CD4-positive, alpha-beta T cell (primary cell): ENCODE data around the gene MKKS. TPM values are rescaled to one million over a fixed set of nuclear protein-coding genes. Genes with fewer than 3 reads are reported as not detected.
A peak's percentile ranks its signal among the peaks of the same experiment; 100 is the strongest.

Experiments used
- ATAC-seq: fragments of 200-7000 bp; cut with Tn5 transposase; one replicate; pipeline ENCODE4 v1.10.0; 2022; ENCODE audit warnings: mild to moderate bottlenecking; ENCODE audit not compliant: poor library complexity
- CTCF ChIA-PET: fragments of 350-600 bp; sonication (Branson Sonifier 250); formaldehyde crosslinking; loops from one replicate; lab custom pipeline; 2021; ENCODE audit warnings: antibody characterized with exemption, inconsistent platforms; lab: Charles Lee
- POLR2A ChIA-PET: fragments of 350-600 bp; sonication (Branson Sonifier 250); formaldehyde crosslinking; loops from one replicate; lab custom pipeline; 2021; ENCODE audit warnings: antibody characterized with exemption, inconsistent platforms; lab: Charles Lee
- DNase-seq, 14 experiments: peaks; one replicate each; pipeline ENCODE4 v3.0.0-alpha.2; 2013 to 2020; ENCODE audit warnings: mixed read lengths in 2 of 14
- H3K27ac ChIP-seq, 2 donors: one replicate each; pipeline versions ENCODE4 v1.5.1 to v1.7.0; 2013; ENCODE audit warnings: low read length in 2 of 2, low read depth in 1 of 2, mild to moderate bottlenecking in 1 of 2
- H3K27me3 ChIP-seq, 2 experiments: 1 replicate in 1 of 2; 2 replicates in 1 of 2; pipeline versions ENCODE4 v1.6.1 to v1.7.0; 2013; ENCODE audit warnings: low read length in 2 of 2, control low read depth in 1 of 2, mild to moderate bottlenecking in 1 of 2, moderate library complexity in 1 of 2; ENCODE audit not compliant: insufficient read depth in 2 of 2, control insufficient read depth in 1 of 2
- H3K36me3 ChIP-seq: one replicate; pipeline ENCODE4 v1.6.1; 2013; ENCODE audit warnings: low read length, control low read depth; ENCODE audit not compliant: insufficient read depth
- H3K4me1 ChIP-seq: one replicate; pipeline ENCODE4 v1.6.1; 2013; ENCODE audit warnings: low read length, control low read depth; ENCODE audit not compliant: insufficient read depth
- H3K4me3 ChIP-seq: one replicate; pipeline ENCODE4 v1.5.1; 2013; ENCODE audit warnings: mild to moderate bottlenecking, low read length, moderate library complexity
- H3K9me3 ChIP-seq, 2 experiments: 1 replicate in 1 of 2; 2 replicates in 1 of 2; pipeline versions ENCODE4 v1.6.1 to v1.7.0; 2013; ENCODE audit warnings: low read length in 2 of 2, mild to moderate bottlenecking in 2 of 2, control low read depth in 1 of 2, moderate library complexity in 1 of 2; ENCODE audit not compliant: control insufficient read depth in 1 of 2, insufficient read depth in 1 of 2
- H3K27ac Mint-ChIP-seq: one replicate; pipeline ENCODE4 v1.8.0; 2020; ENCODE audit warnings: mixed read lengths
- H3K27me3 Mint-ChIP-seq: one replicate; pipeline ENCODE4 v1.8.0; 2021; ENCODE audit warnings: mixed read lengths
- H3K36me3 Mint-ChIP-seq: one replicate; pipeline ENCODE4 v1.8.0; 2021; ENCODE audit warnings: low read depth, mixed read lengths
- H3K4me1 Mint-ChIP-seq: one replicate; pipeline ENCODE4 v1.8.0; 2021; ENCODE audit warnings: low read depth, mixed read lengths
- H3K4me3 Mint-ChIP-seq: one replicate; pipeline ENCODE4 v1.8.0; 2020; ENCODE audit warnings: mild to moderate bottlenecking, mixed read lengths
- H3K9me3 Mint-ChIP-seq: one replicate; pipeline ENCODE4 v1.8.0; 2020; ENCODE audit warnings: mixed read lengths
- intact Hi-C, 2 experiments: fragments of 100-400 bp; cut with DNase I in 1 of 2; cut with micrococcal nuclease in 1 of 2; formaldehyde crosslinking; loops; one replicate each; pipeline versions ENCODE4 v1.15.1 to v1.9.0; 2023 to 2025; cut with DNase I, micrococcal nuclease
- total RNA-seq, 174 experiments: library from RNA in 2 of 174; stranded (reverse) in 2 of 174; gene quantifications; one replicate each; pipeline ENCODE4 v1.2.3 and lab custom pipeline; 2021 to 2026
- TF ChIP-seq, protein P1 (sequence below): fragments of 200-600 bp; IDR thresholded peaks from one replicate; pipeline ENCODE4 v1.8.0; 2022; ENCODE audit warnings: antibody characterized with exemption, mild to moderate bottlenecking

The MKKS gene
- total RNA-seq, 2 experiments from 2014 or later: 0.66 to 0.78 TPM

GRCh38 chr20:10387686-10388085, 46.3 kb downstream of the MKKS start:
- intact Hi-C loops: no loop called here
- ChIA-PET CTCF (no interaction called here), POLR2A (no interaction called here)
- no peaks in the 10 kb centered on the region for H3K36me3 ChIP-seq
- peaks cover 7% of the 10 kb centered on the region for H3K27me3 Mint-ChIP-seq
- no peak overlapping the region for H3K4me3 Mint-ChIP-seq
- DNase-seq (no peak), ATAC-seq (no peak)
- no peaks in the 10 kb centered on the region for H3K9me3 Mint-ChIP-seq
- H3K9me3 ChIP-seq: no peaks in the 10 kb centered on the region
- no peaks in the 10 kb centered on the region for H3K27me3 ChIP-seq
- H3K4me1 ChIP-seq: no peaks in the 10 kb centered on the region
- H3K27ac Mint-ChIP-seq: no peak overlapping the region
- TF ChIP-seq, protein P1, sequence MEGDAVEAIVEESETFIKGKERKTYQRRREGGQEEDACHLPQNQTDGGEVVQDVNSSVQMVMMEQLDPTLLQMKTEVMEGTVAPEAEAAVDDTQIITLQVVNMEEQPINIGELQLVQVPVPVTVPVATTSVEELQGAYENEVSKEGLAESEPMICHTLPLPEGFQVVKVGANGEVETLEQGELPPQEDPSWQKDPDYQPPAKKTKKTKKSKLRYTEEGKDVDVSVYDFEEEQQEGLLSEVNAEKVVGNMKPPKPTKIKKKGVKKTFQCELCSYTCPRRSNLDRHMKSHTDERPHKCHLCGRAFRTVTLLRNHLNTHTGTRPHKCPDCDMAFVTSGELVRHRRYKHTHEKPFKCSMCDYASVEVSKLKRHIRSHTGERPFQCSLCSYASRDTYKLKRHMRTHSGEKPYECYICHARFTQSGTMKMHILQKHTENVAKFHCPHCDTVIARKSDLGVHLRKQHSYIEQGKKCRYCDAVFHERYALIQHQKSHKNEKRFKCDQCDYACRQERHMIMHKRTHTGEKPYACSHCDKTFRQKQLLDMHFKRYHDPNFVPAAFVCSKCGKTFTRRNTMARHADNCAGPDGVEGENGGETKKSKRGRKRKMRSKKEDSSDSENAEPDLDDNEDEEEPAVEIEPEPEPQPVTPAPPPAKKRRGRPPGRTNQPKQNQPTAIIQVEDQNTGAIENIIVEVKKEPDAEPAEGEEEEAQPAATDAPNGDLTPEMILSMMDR: no peak
- H3K4me3 ChIP-seq: no peak overlapping the region
- no peaks in the 10 kb centered on the region for H3K4me1 Mint-ChIP-seq
- H3K36me3 Mint-ChIP-seq: no peaks in the 10 kb centered on the region
- H3K27ac ChIP-seq: no peak overlapping the region

DNA sequence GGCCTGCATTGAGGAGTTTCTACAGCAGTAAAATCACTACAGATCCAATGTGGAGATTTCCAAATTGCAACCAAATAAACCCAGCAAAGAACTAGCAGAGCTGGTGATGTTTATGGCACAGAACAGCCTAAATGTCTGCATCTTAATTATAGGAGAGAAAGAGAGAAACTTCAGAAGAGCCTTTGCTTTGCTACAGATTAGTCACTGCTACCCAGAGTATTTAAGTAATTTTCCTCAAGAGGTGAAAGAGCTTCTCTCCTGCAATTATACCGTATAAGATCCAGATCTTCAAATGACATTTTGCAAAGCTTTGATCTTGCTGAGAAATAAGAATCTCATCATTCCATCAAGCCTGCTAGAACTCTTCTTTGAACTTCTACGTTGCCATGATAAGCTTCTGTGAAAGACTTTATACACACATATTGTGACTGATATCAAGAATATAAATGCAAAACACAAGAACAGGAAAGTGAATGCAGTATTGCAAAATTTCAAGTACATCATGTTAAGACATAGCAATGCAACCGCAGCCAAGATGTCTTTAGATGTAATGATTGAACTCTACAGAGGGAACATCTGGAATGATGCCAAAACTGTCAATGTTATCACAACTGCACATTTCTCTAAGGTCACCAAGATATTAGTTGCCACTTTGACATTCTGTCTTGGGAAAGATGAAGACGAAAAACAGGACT, 48.0 kb downstream of the MKKS start:
- ChIA-PET CTCF (no interaction called here), POLR2A (no interaction called here)
- DNase-seq (no peak), ATAC-seq (no peak)
- Mint-ChIP-seq H3K36me3 (no peaks in the 10 kb centered on the region), H3K4me1 (no peaks in the 10 kb centered on the region), H3K4me3 (no peak overlapping the region), H3K27ac (no peak overlapping the region), H3K27me3 (peaks cover 11% of the 10 kb centered on the region), H3K9me3 (no peaks in the 10 kb centered on the region)
- Histone ChIP-seq H3K27ac (no peak overlapping the region), H3K4me1 (no peaks in the 10 kb centered on the region), H3K4me3 (no peak overlapping the region), H3K36me3 (no peaks in the 10 kb centered on the region), H3K27me3 (no peaks in the 10 kb centered on the region), H3K9me3 (no peaks in the 10 kb centered on the region)
- intact Hi-C loops: no loop called here
- TF ChIP-seq, protein P1: no peak

DNA sequence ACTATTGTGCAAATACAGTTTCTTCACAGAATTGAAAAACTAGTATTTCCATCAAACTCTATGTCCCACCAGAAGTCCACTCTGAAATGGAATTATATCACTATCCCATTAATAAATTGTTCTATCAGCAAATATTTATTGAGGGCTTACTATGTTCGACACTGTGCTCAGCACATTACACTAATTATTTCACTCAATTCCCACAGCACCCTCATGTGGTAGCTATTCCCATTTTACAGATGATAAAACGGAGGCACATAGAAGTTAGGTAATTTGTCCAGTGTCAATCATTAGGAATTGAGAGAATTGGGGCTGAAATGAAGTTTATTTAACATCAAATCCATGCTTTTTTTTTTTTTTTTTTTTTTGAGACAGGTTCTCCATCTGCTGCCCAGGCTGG, 52.5 kb downstream of the MKKS start:
- ChIA-PET CTCF (interaction anchor here (0.7 kb wide), 2 partner anchors 14 to 180 kb away, joined by 4 to 5 read pairs; no protein-coding TSS in a partner anchor), POLR2A (no interaction called here)
- Mint-ChIP-seq H3K4me3 (no peak overlapping the region), H3K9me3 (no peaks in the 10 kb centered on the region), H3K27ac (no peak overlapping the region), H3K4me1 (no peaks in the 10 kb centered on the region), H3K27me3 (peaks cover 22% of the 10 kb centered on the region), H3K36me3 (no peaks in the 10 kb centered on the region)
- Histone ChIP-seq H3K36me3 (no peaks in the 10 kb centered on the region), H3K27ac (no peak overlapping the region), H3K9me3 (no peaks in the 10 kb centered on the region), H3K4me1 (no peaks in the 10 kb centered on the region), H3K4me3 (no peak overlapping the region), H3K27me3 (peaks cover 0 to 3% of the 10 kb centered on the region in 2 experiments)
- ATAC-seq: no peak
- intact Hi-C loops: no loop called here
- TF ChIP-seq, protein P1: no peak
- DNase-seq: peak in 1 of 14 experiments; percentile 5
